Neuron (in vitro differentiated cells): ENCODE data around the gene FAM171A1.

Experiments
- H2AFZ ChIP-seq: one replicate; pipeline ENCODE4 v1.6.1; 2013; ENCODE audit warnings: low read depth, mild to moderate bottlenecking, inconsistent platforms, low read length, moderate library complexity
- H3K27me3 ChIP-seq: one replicate; pipeline ENCODE4 v1.6.1; 2013; ENCODE audit warnings: low read length; ENCODE audit not compliant: insufficient read depth
- H3K36me3 ChIP-seq: one replicate; pipeline ENCODE4 v1.6.1; 2013; ENCODE audit warnings: low read length; ENCODE audit not compliant: insufficient read depth
- H3K4me1 ChIP-seq: one replicate; pipeline ENCODE4 v1.6.1; 2013; ENCODE audit warnings: low read length; ENCODE audit not compliant: insufficient read depth
- H3K4me3 ChIP-seq: 2 replicates; pipeline ENCODE4 v1.5.1; 2013; ENCODE audit warnings: mild to moderate bottlenecking, low read length, moderate library complexity
- H3K9me3 ChIP-seq: one replicate; pipeline ENCODE4 v1.6.1; 2013; ENCODE audit warnings: low read length

Gene FAM171A1

GRCh38 chr10:15182540-15183207 lies 188.4 kb downstream of the FAM171A1 start:
- Histone ChIP-seq H3K36me3 (no peaks in the 10 kb centered on the region), H3K27me3 (no peaks in the 10 kb centered on the region), H3K9me3 (no peaks in the 10 kb centered on the region), H3K4me3 (no peak overlapping the region), H2AFZ (no peak overlapping the region), H3K4me1 (no peaks in the 10 kb centered on the region)

- no peak overlapping the region for H3K4me3 ChIP-seq
- H3K9me3 ChIP-seq = no peaks in the 10 kb centered on the region
- no peak overlapping the region for H2AFZ ChIP-seq
- no peaks in the 10 kb centered on the region for H3K36me3 ChIP-seq
- H3K4me1 ChIP-seq = no peaks in the 10 kb centered on the region
- no peaks in the 10 kb centered on the region for H3K27me3 ChIP-seq
Measured at GRCh38 chr10:15181576-15182156, 189.4 kb downstream of the FAM171A1 start.

DNA sequence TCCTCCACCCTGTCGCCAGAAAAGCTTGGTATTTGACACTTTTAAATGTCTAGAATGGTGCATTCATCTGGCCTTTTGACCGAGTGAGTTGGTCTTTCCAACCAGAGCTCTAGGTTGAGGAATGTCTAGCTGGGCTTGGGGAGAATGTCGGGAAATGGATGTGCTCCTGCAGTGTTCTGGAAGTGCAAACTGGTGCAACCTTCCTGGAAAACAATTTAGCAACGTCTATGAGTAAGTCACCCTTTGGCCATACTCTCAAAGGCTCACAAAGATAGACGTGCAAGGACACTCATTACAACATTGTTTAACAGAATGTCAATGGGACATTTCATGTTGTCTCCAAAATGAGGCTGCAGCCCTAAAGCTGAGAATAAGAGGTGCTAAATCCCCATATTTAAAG lies 190.4 kb downstream of the FAM171A1 start:
- H3K4me1 ChIP-seq = no peaks in the 10 kb centered on the region
- no peak overlapping the region for H3K4me3 ChIP-seq
- H2AFZ ChIP-seq = no peak overlapping the region
- H3K36me3 ChIP-seq = no peaks in the 10 kb centered on the region
- no peaks in the 10 kb centered on the region for H3K9me3 ChIP-seq
- no peaks in the 10 kb centered on the region for H3K27me3 ChIP-seq

DNA sequence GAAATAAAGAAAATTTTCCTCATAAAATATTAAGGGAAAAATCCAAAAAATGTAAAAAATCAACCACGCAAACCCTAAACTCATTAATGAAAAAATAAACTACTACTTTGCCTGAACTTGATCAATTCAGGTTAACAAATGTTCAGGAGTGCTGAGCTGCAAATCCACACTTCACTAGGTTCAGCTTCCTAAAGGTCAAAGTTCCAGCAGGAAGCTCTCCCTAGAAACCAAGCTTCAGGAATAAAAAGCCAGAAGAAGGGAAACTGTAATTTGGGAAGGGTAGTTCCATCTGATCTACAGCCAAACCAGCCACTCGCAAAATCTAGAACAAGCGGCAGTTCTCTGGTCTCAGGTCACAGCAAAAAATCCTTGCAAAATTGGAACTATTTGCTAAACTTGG lies 194.8 kb downstream of the FAM171A1 start:
- Histone ChIP-seq H3K27me3 (no peaks in the 10 kb centered on the region), H3K36me3 (no peaks in the 10 kb centered on the region), H2AFZ (no peak overlapping the region), H3K9me3 (no peaks in the 10 kb centered on the region), H3K4me3 (no peak overlapping the region), H3K4me1 (no peaks in the 10 kb centered on the region)

GRCh38 chr10:15175587-15175986 lies 195.5 kb downstream of the FAM171A1 start:
- Histone ChIP-seq H3K9me3 (no peaks in the 10 kb centered on the region), H2AFZ (no peak overlapping the region), H3K36me3 (no peaks in the 10 kb centered on the region)

DNA sequence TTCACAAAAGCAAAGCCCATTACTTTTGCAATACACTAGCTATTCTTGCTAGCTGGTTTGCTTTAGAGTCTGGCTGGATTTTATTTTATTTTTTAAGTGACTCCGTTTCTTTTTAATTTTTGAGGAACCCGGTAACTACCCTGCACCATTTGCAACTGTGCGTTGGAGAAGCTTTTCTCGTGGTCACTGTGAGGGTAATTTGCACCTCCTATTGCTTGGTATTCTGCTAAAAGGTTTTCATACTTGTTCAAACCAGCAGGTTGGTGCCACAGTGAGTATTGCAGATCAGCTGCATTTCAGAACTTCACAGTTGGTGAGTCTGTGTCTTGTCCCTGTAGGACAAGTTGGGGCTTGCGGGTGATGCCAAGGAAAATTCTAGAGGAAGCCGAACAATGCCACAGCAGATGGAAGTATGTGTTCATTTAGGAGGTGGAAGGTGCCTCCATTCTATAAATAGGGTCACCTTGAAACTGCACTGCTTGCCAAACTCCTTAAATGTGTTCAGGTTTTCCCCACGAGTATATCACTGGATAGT lies 198.7 kb downstream of the FAM171A1 start:
- Histone ChIP-seq H3K27me3 (no peaks in the 10 kb centered on the region), H3K4me3 (no peak overlapping the region), H3K36me3 (no peaks in the 10 kb centered on the region), H3K9me3 (no peaks in the 10 kb centered on the region), H2AFZ (no peak overlapping the region), H3K4me1 (peaks cover 10% of the 10 kb centered on the region)

More at GRCh38 chr10:15175587-15175986, 195.5 kb downstream of the FAM171A1 start:
- Histone ChIP-seq H3K27me3 (no peaks in the 10 kb centered on the region), H3K4me1 (no peaks in the 10 kb centered on the region), H3K4me3 (no peak overlapping the region)

DNA sequence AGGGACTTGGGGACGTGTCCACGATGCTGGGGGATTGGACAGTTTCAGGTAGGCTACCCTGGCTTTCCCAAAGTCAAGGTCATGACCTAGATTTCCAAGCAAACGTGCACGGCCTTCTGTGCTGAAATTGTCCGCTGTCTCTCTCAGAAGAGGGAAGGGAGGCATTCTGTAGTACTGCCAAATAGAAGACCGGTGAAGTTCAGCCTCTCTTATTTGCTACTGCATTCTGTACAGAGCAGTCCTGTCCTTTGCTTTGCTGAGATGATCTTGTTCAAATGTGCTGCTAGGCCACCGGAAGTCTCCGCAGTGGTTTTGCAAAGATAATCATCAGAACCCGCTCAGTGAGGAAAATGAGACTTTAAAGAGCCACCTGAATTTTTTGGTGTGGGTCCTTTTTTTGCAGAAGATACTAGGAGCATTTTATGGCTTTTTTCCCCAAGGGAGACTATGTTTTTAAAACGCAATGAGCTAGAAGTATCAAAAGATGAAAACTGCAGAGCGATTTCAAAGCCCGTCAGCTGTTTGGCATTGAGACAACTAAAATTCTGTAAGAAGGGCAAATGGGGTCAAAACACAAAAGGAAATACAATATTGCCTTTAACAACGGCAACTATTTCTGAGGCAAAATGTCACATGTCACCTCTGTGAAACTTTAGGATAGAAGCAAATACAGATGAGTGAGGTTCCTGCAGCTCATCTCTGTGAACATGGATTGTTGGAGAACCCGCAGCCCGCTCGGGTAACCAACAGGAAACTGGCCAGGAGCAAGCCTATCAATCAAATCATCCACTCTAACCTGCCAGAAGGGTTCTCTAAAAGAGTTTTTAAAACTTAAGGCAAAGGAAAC lies 201.3 kb downstream of the FAM171A1 start:
- Histone ChIP-seq H3K36me3 (no peaks in the 10 kb centered on the region), H3K4me1 (peaks cover 26% of the 10 kb centered on the region), H2AFZ (peak overlapping the region; percentile 18), H3K4me3 (no peak overlapping the region), H3K9me3 (no peaks in the 10 kb centered on the region), H3K27me3 (no peaks in the 10 kb centered on the region)

GRCh38 chr10:15168786-15169554 lies 202.1 kb downstream of the FAM171A1 start:
- H3K27me3 ChIP-seq = no peaks in the 10 kb centered on the region
- peak overlapping the region; percentile 18 for H2AFZ ChIP-seq
- peak overlapping the region; percentile 43 for H3K4me3 ChIP-seq
- H3K36me3 ChIP-seq = no peaks in the 10 kb centered on the region
- no peaks in the 10 kb centered on the region for H3K9me3 ChIP-seq
- peaks cover 26% of the 10 kb centered on the region for H3K4me1 ChIP-seq

GRCh38 chr10:15168291-15168785 lies 202.8 kb downstream of the FAM171A1 start, which contains the start of gene NMT2:
NMT2 (minus strand) TSS chr10:15168693; CDS start chr10:15168612, 81 bp downstream.
- H3K36me3 ChIP-seq = no peaks in the 10 kb centered on the region

GRCh38 chr10:15167411-15168290 lies 203.4 kb downstream of the FAM171A1 start:
- Histone ChIP-seq H3K9me3 (no peaks in the 10 kb centered on the region), H3K4me3 (peak overlapping the region; percentile 65), H3K4me1 (peaks cover 26% of the 10 kb centered on the region), H2AFZ (peak overlapping the region; percentile 66), H3K36me3 (no peaks in the 10 kb centered on the region), H3K27me3 (no peaks in the 10 kb centered on the region)

More at GRCh38 chr10:15168291-15168785, 202.8 kb downstream of the FAM171A1 start, which contains the start of gene NMT2:
- H3K9me3 ChIP-seq = no peaks in the 10 kb centered on the region
- H3K4me1 ChIP-seq = peaks cover 26% of the 10 kb centered on the region
- H3K4me3 ChIP-seq = peak within 1 kb of the TSS; percentile 65
- peak within 1 kb of the TSS; percentile 66 for H2AFZ ChIP-seq
- no peaks in the 10 kb centered on the region for H3K27me3 ChIP-seq

DNA sequence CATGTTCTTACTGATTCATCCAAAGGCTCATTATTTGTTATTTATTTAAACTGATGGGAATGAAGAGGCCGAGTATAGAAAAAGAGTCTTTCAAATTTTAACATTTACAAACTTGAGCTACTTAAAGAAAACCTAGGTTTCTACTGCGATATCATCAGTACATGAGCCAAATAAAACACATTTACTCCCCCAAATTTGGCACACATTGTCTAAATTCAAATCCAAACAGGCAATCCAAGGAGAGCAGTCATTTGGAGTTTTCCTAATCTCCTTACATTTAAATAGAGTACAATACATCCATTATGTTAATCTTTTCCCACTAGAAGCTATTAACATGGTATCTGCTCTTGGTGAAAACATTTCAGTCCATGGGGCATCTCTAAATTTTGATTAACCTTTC lies 204.8 kb downstream of the FAM171A1 start:
- Histone ChIP-seq H2AFZ (no peak overlapping the region), H3K4me3 (peak overlapping the region; percentile 65), H3K27me3 (no peaks in the 10 kb centered on the region), H3K4me1 (peaks cover 26% of the 10 kb centered on the region), H3K9me3 (no peaks in the 10 kb centered on the region), H3K36me3 (no peaks in the 10 kb centered on the region)
